MM.1S (cell line): Measurements from ENCODE around the gene PDK1.

Experiments used
- DNase-seq: peaks from one replicate; pipeline ENCODE4 v3.0.0-alpha.2; 2015
- H2AFZ ChIP-seq: fragments of 300-600 bp; sonication (generic); 2 replicates; pipeline ENCODE4 v1.6.0; 2016; ENCODE audit warnings: antibody characterized with exemption, low read length
- H3F3A ChIP-seq: fragments of 300-600 bp; sonication (generic); 2 replicates; pipeline ENCODE4 v1.6.1; 2016; ENCODE audit warnings: mild to moderate bottlenecking, antibody characterized with exemption, low read length, moderate library complexity, mixed read lengths; ENCODE audit not compliant: insufficient read depth
- H3K27ac ChIP-seq: fragments of 300-600 bp; sonication (generic); 2 replicates; pipeline ENCODE4 v1.5.1; 2016; ENCODE audit warnings: mild to moderate bottlenecking, low read length
- H3K27me3 ChIP-seq: fragments of 300-600 bp; sonication (generic); replicated peaks from 2 replicates; pipeline ENCODE4 v1.6.0; 2016; ENCODE audit warnings: low read length; ENCODE audit not compliant: insufficient read depth
- H3K36me3 ChIP-seq: fragments of 300-600 bp; sonication (generic); replicated peaks from 2 replicates; pipeline ENCODE4 v1.6.1; 2016; ENCODE audit warnings: mild to moderate bottlenecking, low read length, mixed read lengths; ENCODE audit not compliant: insufficient read depth
- H3K4me1 ChIP-seq: fragments of 300-600 bp; sonication (generic); 2 replicates; pipeline ENCODE4 v1.6.1; 2016; ENCODE audit warnings: low read length, mixed read lengths
- H3K4me2 ChIP-seq: fragments of 300-600 bp; sonication (generic); 2 replicates; pipeline ENCODE4 v1.6.0; 2016; ENCODE audit warnings: low read depth, low read length
- H3K4me3 ChIP-seq: fragments of 300-600 bp; sonication (generic); 2 replicates; pipeline ENCODE4 v1.5.1; 2016; ENCODE audit warnings: low read length, mixed read lengths
- H3K79me2 ChIP-seq: fragments of 300-600 bp; sonication (generic); 2 replicates; pipeline ENCODE4 v1.6.1; 2016; ENCODE audit warnings: mixed run types, low read length, mixed read lengths
- H3K9ac ChIP-seq: fragments of 300-600 bp; sonication (generic); 2 replicates; pipeline ENCODE4 v1.6.1; 2016; ENCODE audit warnings: low read length, mixed read lengths
- H3K9me2 ChIP-seq: fragments of 300-600 bp; sonication (generic); replicated peaks from 2 replicates; pipeline ENCODE4 v1.6.1; 2016; ENCODE audit warnings: mild to moderate bottlenecking, low read length, mixed read lengths; ENCODE audit not compliant: insufficient read depth
- H3K9me3 ChIP-seq: fragments of 300-600 bp; sonication (generic); replicated peaks from 2 replicates; pipeline ENCODE4 v1.6.1; 2016; ENCODE audit warnings: mild to moderate bottlenecking, low read length, mixed read lengths; ENCODE audit not compliant: insufficient read depth
- H4K20me1 ChIP-seq: fragments of 300-600 bp; sonication (generic); 2 replicates; pipeline ENCODE4 v1.6.1; 2016; ENCODE audit warnings: mild to moderate bottlenecking, low read length, moderate library complexity, mixed read lengths; ENCODE audit not compliant: insufficient read depth
- CTCF ChIP-seq: fragments of 300-600 bp; sonication (generic); IDR thresholded peaks from 2 replicates; pipeline ENCODE4 v1.5.1; 2016; ENCODE audit warnings: antibody characterized with exemption, low read length, mixed read lengths
- EZH2 ChIP-seq: fragments of 300-600 bp; sonication (generic); optimal IDR thresholded peaks from 2 replicates; pipeline ENCODE3; 2017; ENCODE audit warnings: low read depth, mild to moderate bottlenecking, antibody characterized with exemption, low read length, mixed read lengths
- EZH2phosphoT487 ChIP-seq: fragments of 300-600 bp; sonication (generic); IDR thresholded peaks from 2 replicates; pipeline ENCODE4 v1.6.1; 2018; ENCODE audit warnings: antibody characterized with exemption, low read length

PDK1 gene

GRCh38 chr2:172551271-172551670 lies 4.6 kb upstream of the PDK1 start:
- H3K27me3 ChIP-seq = no peaks in the 10 kb centered on the region
- H4K20me1 ChIP-seq = no peaks in the 10 kb centered on the region
- DNase-seq = no peak
- peak overlapping the region; percentile 52; the same call in 1 of the 2 replicates for H3K27ac ChIP-seq
- TF ChIP-seq CTCF = no peak
- TF ChIP-seq EZH2 = no peak
- TF ChIP-seq EZH2phosphoT487 = no peak
- H3K4me1 ChIP-seq = peaks cover 77% of the 10 kb centered on the region
- peak overlapping the region; percentile 43; the same call in 1 of the 2 replicates for H3K4me2 ChIP-seq
- no peaks in the 10 kb centered on the region for H3K9me3 ChIP-seq
- no peaks in the 10 kb centered on the region for H3K9me2 ChIP-seq
- peaks cover 26% of the 10 kb centered on the region for H3F3A ChIP-seq
- no peak overlapping the region; the same call in 1 of the 2 replicates for H2AFZ ChIP-seq
- H3K4me3 ChIP-seq = no peak overlapping the region
- H3K79me2 ChIP-seq = peaks cover 85% of the 10 kb centered on the region
- no peaks in the 10 kb centered on the region for H3K36me3 ChIP-seq
- H3K9ac ChIP-seq = peak overlapping the region; percentile 14; the same call in 1 of the 2 replicates

- Histone ChIP-seq H3F3A (peaks cover 35% of the 10 kb centered on the region), H3K4me2 (no peak overlapping the region), H3K79me2 (peaks cover 92% of the 10 kb centered on the region), H3K9me2 (no peaks in the 10 kb centered on the region), H3K4me3 (no peak overlapping the region), H3K36me3 (no peaks in the 10 kb centered on the region), H3K9ac (no peak overlapping the region), H2AFZ (no peak overlapping the region), H3K4me1 (peaks cover 65% of the 10 kb centered on the region), H3K27ac (no peak overlapping the region), H3K9me3 (no peaks in the 10 kb centered on the region), H3K27me3 (no peaks in the 10 kb centered on the region), H4K20me1 (no peaks in the 10 kb centered on the region)
- no peak for TF ChIP-seq EZH2phosphoT487
- no peak for TF ChIP-seq EZH2
- no peak for TF ChIP-seq CTCF
- DNase-seq = no peak
These were observed 3.2 kb upstream of the PDK1 start for GRCh38 chr2:172552547-172553291.

- peaks cover 49% of the 10 kb centered on the region for H3F3A ChIP-seq
- H2AFZ ChIP-seq = 0 out of 2 replicates have a peak overlapping the region, but pooled peaks have one; percentile 69
- peak overlapping the region; percentile 90 for H3K27ac ChIP-seq
- no peaks in the 10 kb centered on the region for H3K27me3 ChIP-seq
- H3K4me1 ChIP-seq = peaks cover 53% of the 10 kb centered on the region
- H3K9ac ChIP-seq = peak overlapping the region; percentile 84
- peak overlapping the region; percentile 86 for H3K4me3 ChIP-seq
- peak overlapping the region; percentile 61 for H3K4me2 ChIP-seq
- H3K36me3 ChIP-seq = no peaks in the 10 kb centered on the region
- H3K9me3 ChIP-seq = no peaks in the 10 kb centered on the region
- H3K79me2 ChIP-seq = peaks cover 92% of the 10 kb centered on the region
- H4K20me1 ChIP-seq = no peaks in the 10 kb centered on the region
- TF ChIP-seq CTCF (no peak), EZH2phosphoT487 (no peak), EZH2 (no peak)
- no peaks in the 10 kb centered on the region for H3K9me2 ChIP-seq
- DNase-seq = peak; percentile 57
These were observed 1.3 kb upstream of the PDK1 start for GRCh38 chr2:172554352-172555271.
